AG08396 (cell line): ENCODE data around the gene SNW1.
"Not testable (repeated sequence)": the region's sequence is repeated elsewhere in the genome, so short reads cannot be mapped to it uniquely, and the experiment has no call there.

ENCODE experiments used
- DNase-seq: peaks from one replicate; pipeline ENCODE4 v3.0.0; 2012; ENCODE audit warnings: low spot score, mixed read lengths

The SNW1 gene

GRCh38 chr14:77747425-77747824, 13.5 kb downstream of the SNW1 start:
- DNase-seq, result not testable (repeated sequence)

GRCh38 chr14:77746064-77746702, 14.8 kb downstream of the SNW1 start:
- DNase-seq, result no peak

- DNase-seq, result no peak
Observed at GRCh38 chr14:77741438-77741837, 19.5 kb downstream of the SNW1 start.

- DNase-seq, result peak; percentile 43
Observed at GRCh38 chr14:77738559-77739250, 22.3 kb downstream of the SNW1 start.

GRCh38 chr14:77730976-77731497, 29.9 kb downstream of the SNW1 start:
- DNase-seq, result no peak

- DNase-seq, result no peak
Observed at GRCh38 chr14:77722301-77722700, 38.7 kb downstream of the SNW1 start.

GRCh38 chr14:77721437-77721836, 39.5 kb downstream of the SNW1 start:
- DNase-seq, result no peak

- no peak for DNase-seq
Observed at GRCh38 chr14:77717608-77718305, 43.2 kb downstream of the SNW1 start.

GRCh38 chr14:77714926-77715325, 46.0 kb downstream of the SNW1 start:
- DNase-seq, result no peak

GRCh38 chr14:77710364-77710763, 50.6 kb downstream of the SNW1 start:
- no peak for DNase-seq

- DNase-seq, result no peak
Observed at GRCh38 chr14:77709412-77709811, 51.5 kb downstream of the SNW1 start.

GRCh38 chr14:77708749-77709148, 52.2 kb downstream of the SNW1 start:
- DNase-seq, result no peak

GRCh38 chr14:77707724-77708408, 53.1 kb downstream of the SNW1 start, which contains the start of the genes ALKBH1 and SLIRP:
ALKBH1 (minus strand) TSS chr14:77708023; CDS start chr14:77708004, 19 bp downstream.
SLIRP (plus strand) TSS chr14:77708103; CDS start chr14:77708112, 9 bp downstream.
- peak; percentile 90 for DNase-seq

- DNase-seq, result peak; percentile 41
Observed at GRCh38 chr14:77707355-77707723, 53.6 kb downstream of the SNW1 start.

- no peak for DNase-seq
Observed at GRCh38 chr14:77691259-77691658, 69.7 kb downstream of the SNW1 start.

GRCh38 chr14:77682158-77682553, 78.8 kb downstream of the SNW1 start:
- no peak for DNase-seq

- no peak for DNase-seq
Observed at GRCh38 chr14:77681196-77682157, 79.5 kb downstream of the SNW1 start.

- no peak for DNase-seq
Observed at GRCh38 chr14:77674931-77675330, 86.0 kb downstream of the SNW1 start.

GRCh38 chr14:77673193-77673592, 87.8 kb downstream of the SNW1 start:
- DNase-seq, result no peak
